ENCODE measurements around the gene DDO.

DNA sequence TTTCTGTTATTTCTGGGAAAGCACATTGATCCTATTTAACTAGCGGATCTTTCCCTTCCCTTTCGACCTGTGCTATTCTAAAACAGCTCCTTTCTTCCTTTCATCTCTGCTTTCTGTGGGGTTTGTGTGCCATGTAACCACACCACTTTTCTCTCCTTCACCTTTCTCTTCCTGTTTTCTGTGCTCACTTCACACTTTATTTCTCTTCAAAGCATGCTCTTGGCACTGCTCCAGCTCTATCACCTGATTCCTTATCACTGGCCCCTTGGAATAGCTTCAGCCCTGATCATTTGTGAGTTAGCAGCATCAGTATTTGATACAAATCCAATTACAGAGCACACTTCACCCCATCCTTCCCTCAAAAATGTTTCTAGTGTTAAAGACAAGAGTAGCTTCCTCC is 49.1 kb downstream of the DDO start:
- TF ChIP-seq FOS (IDR thresholded peaks at IDR 0.05; ENCODE audit: low read depth, low read length) = no peak
- no peak for TF ChIP-seq CTCF (conservative IDR thresholded peaks at IDR 0.05; ENCODE audit: low read depth, low read length)
